ENCODE measurements around the gene MBTPS1. TPM values are rescaled to one million over a fixed set of nuclear protein-coding genes. Genes with fewer than 3 reads are reported as not detected.

MBTPS1 gene
- total RNA-seq, 1 donor from 2014 or later = 70.9 TPM

- DNase-seq (ENCODE audit: low spot score) = peak; percentile 49
Measured at GRCh38 chr16:84055801-84056634, 60.7 kb downstream of the MBTPS1 start.

- no peak for DNase-seq (ENCODE audit: low spot score)
Measured at GRCh38 chr16:84055366-84055765, 61.4 kb downstream of the MBTPS1 start.

- DNase-seq (ENCODE audit: low spot score) = peak; percentile 64
Measured at GRCh38 chr16:84054916-84055315, 61.8 kb downstream of the MBTPS1 start.

- DNase-seq (ENCODE audit: low spot score) = peak; percentile 89
Measured at GRCh38 chr16:84054271-84054670, 62.5 kb downstream of the MBTPS1 start.

- peak; percentile 64 for DNase-seq (ENCODE audit: low spot score)
Measured at GRCh38 chr16:84053237-84053636, 63.5 kb downstream of the MBTPS1 start.

GRCh38 chr16:84052071-84052622 lies 64.6 kb downstream of the MBTPS1 start:
- DNase-seq (ENCODE audit: low spot score) = peak; percentile 76

- no peak for DNase-seq (ENCODE audit: low spot score)
Measured at GRCh38 chr16:84050316-84050715, 66.4 kb downstream of the MBTPS1 start.

GRCh38 chr16:84049403-84050060 lies 67.2 kb downstream of the MBTPS1 start:
- DNase-seq (ENCODE audit: low spot score) = no peak

- DNase-seq (ENCODE audit: low spot score) = no peak
Measured at GRCh38 chr16:84048871-84049270, 67.9 kb downstream of the MBTPS1 start.

- DNase-seq (ENCODE audit: low spot score) = no peak
Measured at GRCh38 chr16:84048270-84048669, 68.5 kb downstream of the MBTPS1 start.

GRCh38 chr16:84047626-84048025 lies 69.1 kb downstream of the MBTPS1 start:
- no peak for DNase-seq (ENCODE audit: low spot score)

- DNase-seq (ENCODE audit: low spot score) = no peak
Measured at GRCh38 chr16:84047206-84047605, 69.5 kb downstream of the MBTPS1 start.

- DNase-seq (ENCODE audit: low spot score) = no peak
Measured at GRCh38 chr16:84045818-84046470, 70.8 kb downstream of the MBTPS1 start.

- DNase-seq (ENCODE audit: low spot score) = no peak
Measured at GRCh38 chr16:84045001-84045817, 71.5 kb downstream of the MBTPS1 start.

GRCh38 chr16:84044118-84044488 lies 72.6 kb downstream of the MBTPS1 start:
- no peak for DNase-seq (ENCODE audit: low spot score)

GRCh38 chr16:84043486-84044117 lies 73.1 kb downstream of the MBTPS1 start:
- DNase-seq (ENCODE audit: low spot score) = no peak

GRCh38 chr16:84042879-84043485 lies 73.8 kb downstream of the MBTPS1 start:
- DNase-seq (ENCODE audit: low spot score) = no peak

GRCh38 chr16:84042308-84042878 lies 74.3 kb downstream of the MBTPS1 start, which contains the start of gene SLC38A8:
TSS of gene SLC38A8 (minus strand) at chr16:84042795. CDS start at chr16:84042157, 638 bp downstream.
- no peak for DNase-seq (ENCODE audit: low spot score)

GRCh38 chr16:84041881-84042280 lies 74.9 kb downstream of the MBTPS1 start:
- DNase-seq (ENCODE audit: low spot score) = no peak

Data from mesenteric fat pad (tissue), 1 donor.